Transverse colon (tissue), 4 donors: Measurements from ENCODE around the gene IFNK. TPM values are rescaled to one million over a fixed set of nuclear protein-coding genes. Genes with fewer than 3 reads are reported as not detected.

ENCODE experiments used
- DNase-seq: peaks from one replicate; pipeline ENCODE4 v3.0.0-alpha.2; 2019
- H3K27ac ChIP-seq, 4 donors: fragments of 200-600 bp; sonication (generic); 2 replicates each; pipeline ENCODE4 v1.5.1; 2016 to 2018; ENCODE audit warnings: inconsistent platforms in 4 of 4
- H3K27me3 ChIP-seq: fragments of 200-600 bp; sonication (generic); 2 replicates; pipeline ENCODE4 v1.5.1; 2017; ENCODE audit warnings: inconsistent platforms
- H3K36me3 ChIP-seq, 4 donors: fragments of 200-600 bp; sonication (generic); 2 replicates each; pipeline ENCODE4 v1.5.1; 2017 to 2019; ENCODE audit warnings: inconsistent platforms in 4 of 4
- H3K4me1 ChIP-seq, 4 donors: fragments of 200-600 bp; sonication (generic); 2 replicates each; pipeline ENCODE4 v1.5.1; 2017 to 2020; ENCODE audit warnings: inconsistent platforms in 4 of 4
- H3K4me3 ChIP-seq, 4 donors: fragments of 200-600 bp; sonication (generic); 1 replicate in 1 of 4; 2 replicates in 3 of 4; pipeline versions ENCODE4 v1.5.1 to v1.6.1; 2017 to 2019; ENCODE audit warnings: inconsistent platforms in 4 of 4
- H3K9me3 ChIP-seq, 2 donors: fragments of 200-600 bp; sonication (generic); 2 replicates each; pipeline ENCODE4 v1.5.1; 2017 to 2019; ENCODE audit warnings: inconsistent platforms in 2 of 2
- CTCF ChIP-seq, 5 experiments: fragments of 200-600 bp in 3 of 5; fragments of 450-650 bp in 2 of 5; sonication (generic) in 3 of 5; IDR thresholded peaks; 1 replicate in 2 of 5; 2 replicates in 3 of 5; pipeline ENCODE4 v1.5.1; 2016 to 2017; ENCODE audit warnings: antibody characterized with exemption in 5 of 5, inconsistent platforms in 3 of 5, mild to moderate bottlenecking in 2 of 5, moderate library complexity in 1 of 5
- EP300 ChIP-seq: sonication (generic); formaldehyde crosslinking; IDR thresholded peaks from one replicate; pipeline ENCODE4 v1.6.1; 2017; ENCODE audit warnings: antibody characterized with exemption, low read depth
- POLR2A ChIP-seq: fragments of 450-650 bp; IDR thresholded peaks from one replicate; pipeline ENCODE4 v1.6.1; 2016; ENCODE audit warnings: antibody characterized with exemption, mild to moderate bottlenecking, moderate library complexity
- POLR2AphosphoS5 ChIP-seq, 3 donors: sonication (generic); formaldehyde crosslinking; IDR thresholded peaks; one replicate each; pipeline ENCODE4 v1.6.1; 2016; ENCODE audit warnings: antibody characterized with exemption in 3 of 3
- WGBS, 2 donors: methylation state at CpG; one replicate each; pipeline ENCODE4 v1.1.5; 2018; ENCODE audit warnings: low coverage in 1 of 2; 5-methylcytosine and 5-hydroxymethylcytosine counted together
- in situ Hi-C, 4 donors: fragments of 200-750 bp; cut with MboI; loops; one replicate each; pipeline versions ENCODE4 v1.15.0 to v1.15.1; 2017; ENCODE audit warnings: low sequenced_read_pairs in 3 of 4, low pct_ligation_motif_present in 1 of 4, low pct_unique_long_range_greater_than_20kb in 1 of 4
- intact Hi-C: fragments of 100-400 bp; cut with DNase I; formaldehyde crosslinking; loops from one replicate; pipeline ENCODE4 v1.15.1; 2023; ENCODE audit warnings: low total_unique reads
- total RNA-seq, 4 donors: library from RNA; depleted of rRNA; stranded (reverse); fragments of >200 nt; gene quantifications; one replicate each; pipeline ENCODE4 v1.1.0, GENCODE V29; 2016

The IFNK gene
- total RNA-seq, 4 donors from 2014 or later: not detected

GRCh38 chr9:27528076-27528885, 4.2 kb downstream of the IFNK start:
- no peaks in the 10 kb centered on the region for H3K27me3 ChIP-seq
- H3K36me3 ChIP-seq: no peaks in the 10 kb centered on the region
- WGBS, 2 donors: 0 to 5% methylated on average over 10 to 36 of the region's 44 CpGs
- H3K4me1 ChIP-seq: peaks cover 11 to 46% (median 21%) of the 10 kb centered on the region in 4 donors
- no peak for TF ChIP-seq CTCF (IDR thresholded peaks at IDR 0.05)
- TF ChIP-seq POLR2A: peak; percentile 71
- TF ChIP-seq EP300: no peak
- TF ChIP-seq POLR2AphosphoS5 (IDR thresholded peaks at IDR 0.05): peak; percentile 66 to 91 (median 91)
- peak overlapping the region; percentile 95 to 97 (median 95) for H3K27ac ChIP-seq
- no peaks in the 10 kb centered on the region for H3K9me3 ChIP-seq
- peak; percentile 91 for DNase-seq
- peak overlapping the region; percentile 57 to 90 (median 79) for H3K4me3 ChIP-seq
- intact Hi-C loops (loop anchor here (5.0 kb wide), 1 partner anchor 196 kb away; no protein-coding TSS in a partner anchor), in situ Hi-C loops (loop anchor here in 2 of 4 donors (25.0 kb wide), 2 partner anchors 416 to 491 kb away; partner anchors contain the start of gene TEK (in 1 of the 2))

GRCh38 chr9:27528886-27529315, 4.8 kb downstream of the IFNK start:
- intact Hi-C loops (loop anchor here (5.0 kb wide), 1 partner anchor 197 kb away; no protein-coding TSS in a partner anchor), in situ Hi-C loops (loop anchor here in 2 of 4 donors (25.0 kb wide), 2 partner anchors 417 to 492 kb away; partner anchors contain the start of gene TEK (in 1 of the 2))
- H3K4me1 ChIP-seq: peaks cover 11 to 52% (median 23%) of the 10 kb centered on the region in 4 donors
- peak overlapping the region; percentile 95 to 97 (median 95) for H3K27ac ChIP-seq
- DNase-seq: peak; percentile 68
- H3K4me3 ChIP-seq: peak overlapping the region; percentile 57 to 90 (median 79)
- H3K27me3 ChIP-seq: no peaks in the 10 kb centered on the region
- peak in 1 of 5 experiments; percentile 25 for TF ChIP-seq CTCF (IDR thresholded peaks at IDR 0.05)
- TF ChIP-seq POLR2AphosphoS5 (IDR thresholded peaks at IDR 0.05): peak; percentile 12 to 60 (median 43)
- no peak for TF ChIP-seq EP300
- no peak for TF ChIP-seq POLR2A
- no peaks in the 10 kb centered on the region for H3K9me3 ChIP-seq
- no peaks in the 10 kb centered on the region for H3K36me3 ChIP-seq
- WGBS, 2 donors: 0% methylated on average over 25 of the region's 25 CpGs; no CpG with 5 or more reads in 1 of the 2 donors

- intact Hi-C loops (loop anchor here (5.0 kb wide), 1 partner anchor 197 kb away; no protein-coding TSS in a partner anchor), in situ Hi-C loops (loop anchor here in 3 of 4 donors (5.0 to 25.0 kb wide), 3 partner anchors 197 to 492 kb away; partner anchors contain the start of gene TEK (in 1 of the 3))
- peak within 1 kb of the TSS; percentile 95 to 97 (median 95) for H3K27ac ChIP-seq
- TF ChIP-seq POLR2AphosphoS5 (IDR thresholded peaks at IDR 0.05) (peak in 2 of 3 donors; percentile 59 to 65), CTCF (IDR thresholded peaks at IDR 0.05) (peak; percentile 84 to 98 (median 92)), POLR2A (no peak)
- H3K4me1 ChIP-seq: peaks cover 13 to 59% (median 23%) of the 10 kb centered on the region in 4 donors
- H3K9me3 ChIP-seq: no peaks in the 10 kb centered on the region
- no peaks in the 10 kb centered on the region for H3K36me3 ChIP-seq
- no peaks in the 10 kb centered on the region for H3K27me3 ChIP-seq
- peak within 1 kb of the TSS; percentile 57 to 90 (median 79) for H3K4me3 ChIP-seq
- WGBS, 2 donors: 6 to 92% methylated on average over 2 to 39 of the region's 74 CpGs
- peak; percentile 88 for DNase-seq
These were observed 5.5 kb downstream of the IFNK start, which contains the start of gene MOB3B for GRCh38 chr9:27529316-27530278. MOB3B (minus strand) TSS chr9:27529814; CDS start chr9:27455550, 74,264 bp downstream.
